Endothelial cell of umbilical vein (primary cell): ENCODE measurements around the gene WRAP73. TPM values are rescaled to one million over a fixed set of nuclear protein-coding genes. Genes with fewer than 3 reads are reported as not detected.

ENCODE experiments used
- BruUV-seq: library from RNA; stranded (reverse); fragments of 400-500 nt; replicated peaks from 2 replicates; lab custom pipeline; 2021; lab: Mats Ljungman, UMichigan
- CTCF ChIA-PET: fragments of 300-600, 350-600 bp; sonication (Branson Sonifier 250); formaldehyde crosslinking; loops from one replicate; lab custom pipeline; 2021; ENCODE audit warnings: antibody characterized with exemption, inconsistent platforms; lab: Charles Lee
- POLR2A ChIA-PET: fragments of 300-600, 350-600 bp; sonication (Branson Sonifier 250); formaldehyde crosslinking; loops from one replicate; lab custom pipeline; 2021; ENCODE audit warnings: antibody characterized with exemption, inconsistent platforms; lab: Charles Lee
- DNase-seq: peaks from one replicate; pipeline ENCODE4 v3.0.0-alpha.2; 2011; ENCODE audit warnings: low read depth, low spot score
- FAIRE-seq: peaks from 2 replicates; lab custom pipeline; 2011; peaks lifted over from hg19 to GRCh38; lab: Jason Lieb, UNC
- H2AFZ ChIP-seq: 2 replicates; pipeline ENCODE4 v1.6.0; 2012; ENCODE audit warnings: low read depth, low read length, control low read depth, inconsistent platforms
- H3K27ac ChIP-seq: 2 replicates; pipeline ENCODE4 v1.5.1; 2011; ENCODE audit warnings: low read depth, mild to moderate bottlenecking, control low read depth, low read length, moderate library complexity; ENCODE audit not compliant: insufficient read depth
- H3K27me3 ChIP-seq, 2 experiments: 2 replicates each; pipeline versions ENCODE4 v1.6.0 to v1.6.1; 2011; ENCODE audit warnings: low read length in 2 of 2, mixed read lengths in 1 of 2; ENCODE audit not compliant: control insufficient read depth in 2 of 2, insufficient read depth in 2 of 2
- H3K36me3 ChIP-seq, 2 experiments: 2 replicates in 1 of 2; 3 replicates in 1 of 2; pipeline ENCODE4 v1.5.1; 2011; ENCODE audit warnings: low read length in 2 of 2, mild to moderate bottlenecking in 1 of 2, moderate library complexity in 1 of 2; ENCODE audit not compliant: control insufficient read depth in 2 of 2, insufficient read depth in 2 of 2; ENCODE audit errors: extremely low read depth in 1 of 2
- H3K4me1 ChIP-seq: 3 replicates; pipeline ENCODE4 v1.5.1; 2011; ENCODE audit warnings: mild to moderate bottlenecking, low read length; ENCODE audit not compliant: control insufficient read depth, insufficient read depth; ENCODE audit errors: extremely low read depth
- H3K4me2 ChIP-seq: 2 replicates; pipeline ENCODE4 v1.6.1; 2011; ENCODE audit warnings: low read length, control low read depth, mixed read lengths; ENCODE audit not compliant: insufficient read depth
- H3K4me3 ChIP-seq, 3 experiments: fragments of 200-600 bp in 1 of 3; sonication (generic), shearing (Covaris generic) in 1 of 3; replicated peaks in 1 of 3; 2 replicates each; pipeline ENCODE4 v1.5.1; 2011 to 2016; ENCODE audit warnings: control low read depth in 3 of 3, low read length in 3 of 3, mild to moderate bottlenecking in 2 of 3, inconsistent platforms in 1 of 3, low read depth in 1 of 3, moderate library complexity in 1 of 3; ENCODE audit not compliant: insufficient read depth in 1 of 3
- H3K79me2 ChIP-seq: 2 replicates; pipeline ENCODE4 v1.6.0; 2012; ENCODE audit warnings: low read length, inconsistent platforms; ENCODE audit not compliant: control insufficient read depth, insufficient read depth
- H3K9ac ChIP-seq: replicated peaks from 2 replicates; pipeline ENCODE3; 2011; ENCODE audit warnings: low read length, control low read depth; ENCODE audit not compliant: insufficient read depth; ENCODE audit errors: extremely low read depth
- H3K9me1 ChIP-seq: replicated peaks from 3 replicates; pipeline ENCODE4 v1.6.0; 2011; ENCODE audit warnings: mild to moderate bottlenecking, low read length; ENCODE audit not compliant: control insufficient read depth, insufficient read depth; ENCODE audit errors: extremely low read depth
- H3K9me3 ChIP-seq: replicated peaks from 2 replicates; pipeline ENCODE4 v1.5.1; 2012; ENCODE audit warnings: low read length, inconsistent platforms; ENCODE audit not compliant: control insufficient read depth, insufficient read depth
- H4K20me1 ChIP-seq: replicated peaks from 2 replicates; pipeline ENCODE3; 2011; ENCODE audit warnings: mild to moderate bottlenecking, low read length; ENCODE audit not compliant: control insufficient read depth, insufficient read depth; ENCODE audit errors: extremely low read depth
- CTCF ChIP-seq, 2 donors: IDR thresholded peaks; 1 replicate in 1 of 2; 2 replicates in 1 of 2; pipeline ENCODE4 v1.5.1; 2011; ENCODE audit warnings: low read length in 2 of 2, mild to moderate bottlenecking in 2 of 2, moderate library complexity in 2 of 2, control low read depth in 1 of 2, inconsistent platforms in 1 of 2, low read depth in 1 of 2; ENCODE audit not compliant: insufficient read depth in 1 of 2; ENCODE audit errors: extremely low read depth in 1 of 2
- GATA2 ChIP-seq: IDR thresholded peaks from 2 replicates; pipeline ENCODE4 v1.7.0; 2011; ENCODE audit warnings: low read depth, mild to moderate bottlenecking, moderate library complexity, mixed read lengths, low read length; ENCODE audit not compliant: insufficient read length, insufficient read depth
- MAX ChIP-seq: IDR thresholded peaks from 2 replicates; pipeline ENCODE4 v1.6.1; 2011; ENCODE audit not compliant: insufficient read depth, insufficient read length
- MYC ChIP-seq: IDR thresholded peaks from one replicate; pipeline ENCODE4 v1.6.1; 2011; ENCODE audit warnings: mild to moderate bottlenecking, low read depth, low read length
- POLR2A ChIP-seq: IDR thresholded peaks from 2 replicates; pipeline ENCODE4 v1.6.1; 2012; ENCODE audit warnings: low read depth, mild to moderate bottlenecking, control low read depth, low read length
- POLR2AphosphoS5 ChIP-seq: IDR thresholded peaks from 2 replicates; pipeline ENCODE4 v1.6.1; 2012; ENCODE audit warnings: low read depth, mild to moderate bottlenecking, control low read depth, low read length, moderate library complexity; ENCODE audit not compliant: insufficient read depth
- dilution Hi-C: fragments of 300-500 bp; cut with MboI; formaldehyde crosslinking; loops from one replicate; pipeline ENCODE4 v1.15.0; 2019; ENCODE audit warnings: low sequenced_read_pairs; ENCODE audit not compliant: extremely low pct_ligation_motif_present
- intact Hi-C: fragments of 100-400 bp; cut with micrococcal nuclease; formaldehyde crosslinking; loops from one replicate; pipeline ENCODE4 v1.10.0; 2022
- polyA plus RNA-seq, 4 experiments: library from polyadenylated mRNA; depleted of rRNA in 3 of 4; stranded (reverse) in 3 of 4; unstranded in 1 of 4; fragments of >200 nt; gene quantifications; 2 replicates each; pipeline versions ENCODE4 v1.2.1 to v1.2.3, GENCODE V29; 2011 to 2012; ENCODE audit warnings: missing spikeins in 1 of 4
- total RNA-seq: library from RNA; stranded (reverse); gene quantifications from 2 replicates; pipeline ENCODE4 v1.2.3, GENCODE V29; 2021

WRAP73 gene
- total and polyA plus RNA-seq, 2 donors (not counting 3 experiments of a cell fraction or from before 2014, with no cell fraction given): 23.0 to 50.7 TPM

DNA sequence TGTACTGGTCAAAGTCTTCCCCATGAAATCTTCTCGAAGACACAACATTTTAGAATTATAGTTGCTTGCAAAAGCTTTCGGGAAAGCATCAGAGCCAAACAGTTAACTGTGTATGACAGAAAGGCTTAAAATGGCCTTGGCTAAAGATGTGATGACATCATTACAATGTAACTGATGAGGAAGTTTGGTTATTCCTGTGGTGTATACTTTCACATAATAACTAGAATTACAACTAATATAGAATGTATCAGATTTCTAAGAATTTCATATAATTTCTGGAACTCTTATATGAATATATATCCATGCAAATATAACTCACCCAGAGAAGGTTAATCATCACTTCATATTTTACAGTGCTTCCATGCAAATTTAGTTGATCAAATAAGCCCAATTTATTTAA is 10.8 kb upstream of the WRAP73 start:
- no peak for TF ChIP-seq MYC
- TF ChIP-seq CTCF (IDR thresholded peaks at IDR 0.05; ENCODE audit: extremely low read depth in 1 of 2, insufficient read depth in 1 of 2, low read depth in 1 of 2, low read length in 2 of 2): no peak
- no peak for TF ChIP-seq POLR2A
- TF ChIP-seq MAX: no peak
- TF ChIP-seq GATA2: no peak
- no peak for TF ChIP-seq POLR2AphosphoS5
- no TSS peak for BruUV-seq
- Histone ChIP-seq H3K27me3 (peaks cover 0 to 13% of the 10 kb centered on the region in 2 experiments), H3K36me3 (no peaks in the 10 kb centered on the region), H3K9me3 (no peaks in the 10 kb centered on the region), H3K27ac (no peak overlapping the region), H3K4me2 (no peak overlapping the region), H4K20me1 (no peaks in the 10 kb centered on the region), H3K4me3 (no peak overlapping the region), H3K79me2 (no peaks in the 10 kb centered on the region), H3K9me1 (no peaks in the 10 kb centered on the region), H2AFZ (no peak overlapping the region), H3K9ac (no peak overlapping the region), H3K4me1 (no peaks in the 10 kb centered on the region)
- no peak for FAIRE-seq
- intact Hi-C loops (no loop called here), dilution Hi-C loops (no loop called here)
- POLR2A ChIA-PET: no interaction called here
- CTCF ChIA-PET: interaction anchor here (1.0 to 1.2 kb wide), 2 partner anchors 9 to 208 kb away, joined by 3 read pairs; no protein-coding TSS in a partner anchor
- no peak for DNase-seq
